H9 (cell line): ENCODE data around the gene RNPEP. TPM values are rescaled to one million over a fixed set of nuclear protein-coding genes. Genes with fewer than 3 reads are reported as not detected.

ENCODE experiments used
- DNase-seq: peaks from one replicate; pipeline ENCODE4 v3.0.0-alpha.2; 2017
- H2AFZ ChIP-seq: one replicate; pipeline ENCODE4 v1.6.1; 2013; ENCODE audit warnings: mild to moderate bottlenecking, low read length, control low read depth, moderate library complexity
- H2AK5ac ChIP-seq: 2 replicates; pipeline ENCODE4 v1.6.1; 2013; ENCODE audit warnings: low read length, control low read depth, mixed read lengths; ENCODE audit not compliant: insufficient read length
- H2BK120ac ChIP-seq: one replicate; pipeline ENCODE4 v1.6.1; 2013; ENCODE audit warnings: low read depth, mild to moderate bottlenecking, low read length, control low read depth, inconsistent platforms; ENCODE audit not compliant: poor library complexity, severe bottlenecking
- H2BK12ac ChIP-seq: 2 replicates; pipeline ENCODE4 v1.6.1; 2013; ENCODE audit warnings: low read length, control low read depth, mixed read lengths, low read depth; ENCODE audit not compliant: insufficient read length
- H2BK15ac ChIP-seq: 2 replicates; pipeline ENCODE4 v1.6.1; 2013; ENCODE audit warnings: low read depth, low read length, control low read depth
- H2BK20ac ChIP-seq: one replicate; pipeline ENCODE4 v1.6.1; 2013; ENCODE audit warnings: low read depth, mild to moderate bottlenecking, low read length, control low read depth, inconsistent platforms; ENCODE audit not compliant: poor library complexity, severe bottlenecking
- H2BK5ac ChIP-seq: 2 replicates; pipeline ENCODE4 v1.6.1; 2013; ENCODE audit warnings: low read length, control low read depth, mixed read lengths; ENCODE audit not compliant: insufficient read length
- H3K14ac ChIP-seq: 2 replicates; pipeline ENCODE4 v1.6.1; 2013; ENCODE audit warnings: low read length, control low read depth; ENCODE audit not compliant: insufficient read depth
- H3K18ac ChIP-seq: 2 replicates; pipeline ENCODE4 v1.6.1; 2013; ENCODE audit warnings: low read depth, mild to moderate bottlenecking, mixed read lengths, low read length, control low read depth; ENCODE audit not compliant: insufficient read length
- H3K23ac ChIP-seq: 2 replicates; pipeline ENCODE4 v1.6.1; 2013; ENCODE audit warnings: low read length, control low read depth, mixed read lengths, low read depth; ENCODE audit not compliant: insufficient read length
- H3K23me2 ChIP-seq: 2 replicates; pipeline ENCODE4 v1.6.1; 2013; ENCODE audit warnings: low read depth, mild to moderate bottlenecking, mixed read lengths, low read length, control low read depth; ENCODE audit not compliant: insufficient read length, poor library complexity, severe bottlenecking
- H3K27ac ChIP-seq: 2 replicates; pipeline ENCODE4 v1.5.1; 2013; ENCODE audit warnings: low read length, control low read depth, mixed read lengths, low read depth; ENCODE audit not compliant: insufficient read length
- H3K27me3 ChIP-seq: 2 replicates; pipeline ENCODE4 v1.6.1; 2013; ENCODE audit warnings: low read length, control low read depth, inconsistent platforms; ENCODE audit not compliant: insufficient read depth
- H3K4ac ChIP-seq: 2 replicates; pipeline ENCODE4 v1.6.1; 2013; ENCODE audit warnings: low read depth, mild to moderate bottlenecking, control low read depth, inconsistent platforms, low read length, moderate library complexity
- H3K4me1 ChIP-seq: 2 replicates; pipeline ENCODE4 v1.6.1; 2013; ENCODE audit warnings: low read length, control low read depth, inconsistent platforms; ENCODE audit not compliant: insufficient read depth
- H3K4me2 ChIP-seq: 2 replicates; pipeline ENCODE4 v1.6.1; 2013; ENCODE audit warnings: low read length, control low read depth, mixed read lengths; ENCODE audit not compliant: insufficient read length, insufficient read depth
- H3K56ac ChIP-seq: 2 replicates; pipeline ENCODE4 v1.6.1; 2013; ENCODE audit warnings: low read depth, mild to moderate bottlenecking, mixed read lengths, low read length, control low read depth; ENCODE audit not compliant: insufficient read length
- H3K79me1 ChIP-seq: 2 replicates; pipeline ENCODE4 v1.6.1; 2013; ENCODE audit warnings: low read depth, mild to moderate bottlenecking, moderate library complexity, low read length, control low read depth, inconsistent platforms; ENCODE audit not compliant: insufficient read depth, poor library complexity, severe bottlenecking
- H3K79me2 ChIP-seq: 2 replicates; pipeline ENCODE4 v1.6.1; 2013; ENCODE audit warnings: low read length, control low read depth, inconsistent platforms; ENCODE audit not compliant: insufficient read depth
- H3K9ac ChIP-seq: 2 replicates; pipeline ENCODE4 v1.6.1; 2013; ENCODE audit warnings: low read length, control low read depth, mixed read lengths; ENCODE audit not compliant: insufficient read length; ENCODE audit errors: extremely low read depth
- H3K9me3 ChIP-seq: one replicate; pipeline ENCODE4 v1.6.1; 2013; ENCODE audit warnings: low read depth, low read length, inconsistent platforms; ENCODE audit not compliant: control insufficient read depth
- H3T11ph ChIP-seq: one replicate; pipeline ENCODE4 v1.6.1; 2013; ENCODE audit warnings: mild to moderate bottlenecking, low read length, control low read depth, inconsistent platforms
- H4K20me1 ChIP-seq: one replicate; pipeline ENCODE4 v1.6.1; 2013; ENCODE audit not compliant: control insufficient read depth, insufficient read length, insufficient read depth
- H4K5ac ChIP-seq: 2 replicates; pipeline ENCODE4 v1.6.1; 2013; ENCODE audit warnings: low read depth, mild to moderate bottlenecking, mixed read lengths, low read length, control low read depth; ENCODE audit not compliant: insufficient read length
- H4K8ac ChIP-seq: replicated peaks from 2 replicates; pipeline ENCODE4 v1.6.1; 2013; ENCODE audit warnings: low read length, control low read depth, mixed read lengths, low read depth; ENCODE audit not compliant: insufficient read length
- H4K91ac ChIP-seq: 2 replicates; pipeline ENCODE4 v1.6.1; 2013; ENCODE audit warnings: low read depth, mild to moderate bottlenecking, moderate library complexity, mixed read lengths, low read length, control low read depth; ENCODE audit not compliant: insufficient read length
- H3K27ac Mint-ChIP-seq, 3 experiments: 2 replicates in 2 of 3; 3 replicates in 1 of 3; pipeline ENCODE4 v1.8.0; 2020 to 2021; ENCODE audit warnings: mixed read lengths in 3 of 3, mild to moderate bottlenecking in 1 of 3, moderate library complexity in 1 of 3
- H3K27me3 Mint-ChIP-seq: 2 replicates; pipeline ENCODE4 v1.8.0; 2021; ENCODE audit warnings: low read depth, mild to moderate bottlenecking, moderate library complexity, mixed read lengths
- H3K36me3 Mint-ChIP-seq, 3 experiments: 2 replicates in 2 of 3; 3 replicates in 1 of 3; pipeline ENCODE4 v1.8.0; 2020 to 2021; ENCODE audit warnings: low read depth in 3 of 3, mixed read lengths in 3 of 3; ENCODE audit not compliant: insufficient read depth in 1 of 3
- H3K4me1 Mint-ChIP-seq, 2 experiments: 2 replicates each; pipeline ENCODE4 v1.8.0; 2020; ENCODE audit warnings: mixed read lengths in 2 of 2
- H3K4me3 Mint-ChIP-seq, 2 experiments: 2 replicates in 1 of 2; 3 replicates in 1 of 2; pipeline ENCODE4 v1.8.0; 2020 to 2021; ENCODE audit warnings: mild to moderate bottlenecking in 2 of 2, mixed read lengths in 2 of 2, moderate library complexity in 1 of 2
- H3K9me3 Mint-ChIP-seq, 2 experiments: 2 replicates in 1 of 2; 3 replicates in 1 of 2; pipeline ENCODE4 v1.8.0; 2020; ENCODE audit warnings: mild to moderate bottlenecking in 2 of 2, mixed read lengths in 2 of 2, moderate library complexity in 1 of 2
- WGBS: extraction: QIAGEN DNeasy Blood & Tissue Kit; methylation state at CpG from one replicate; pipeline ENCODE4 v1.1.7; 2013; ENCODE audit warnings: missing lambda C conversion rate, low lambda C conversion rate, mixed read lengths; ENCODE audit not compliant: insufficient read length; ENCODE audit errors: extremely low coverage; 5-methylcytosine and 5-hydroxymethylcytosine counted together
- total RNA-seq: library from RNA; stranded (reverse); gene quantifications from 2 replicates; pipeline ENCODE4 v1.2.1, GENCODE V29; 2021
- TF ChIP-seq, protein P1 (sequence below): fragments of 200-600 bp; sonication (generic); conservative IDR thresholded peaks from 3 replicates; pipeline ENCODE4 v1.8.0; 2021; ENCODE audit warnings: antibody characterized with exemption, mild to moderate bottlenecking

Gene RNPEP
- total RNA-seq, 1 experiment from 2014 or later, result 49.9 TPM

GRCh38 chr1:201964261-201964660 is 18.2 kb upstream of the RNPEP start:
- Histone ChIP-seq H3T11ph (no peak overlapping the region), H4K8ac (no peak overlapping the region), H4K5ac (no peak overlapping the region), H2BK5ac (no peak overlapping the region), H3K4me2 (no peak overlapping the region), H3K27ac (no peak overlapping the region), H2AK5ac (no peak overlapping the region), H2BK120ac (no peak overlapping the region), H4K20me1 (no peaks in the 10 kb centered on the region), H2BK12ac (no peak overlapping the region), H3K9ac (no peak overlapping the region), H3K23me2 (no peaks in the 10 kb centered on the region), H3K18ac (no peak overlapping the region), H2BK15ac (no peak overlapping the region), H3K79me1 (no peaks in the 10 kb centered on the region), H2AFZ (no peak overlapping the region), H3K27me3 (no peaks in the 10 kb centered on the region), H3K9me3 (no peaks in the 10 kb centered on the region), H3K79me2 (no peaks in the 10 kb centered on the region), H3K4me1 (no peaks in the 10 kb centered on the region), H3K14ac (no peak overlapping the region), H3K23ac (no peak overlapping the region), H4K91ac (no peak overlapping the region), H2BK20ac (no peak overlapping the region), H3K4ac (no peak overlapping the region), H3K56ac (no peak overlapping the region)
- H3K4me3 Mint-ChIP-seq, result no peak overlapping the region
- H3K36me3 Mint-ChIP-seq, result peaks cover 43 to 80% (median 79%) of the 10 kb centered on the region in 3 experiments
- H3K27me3 Mint-ChIP-seq, result no peaks in the 10 kb centered on the region
- DNase-seq, result no peak
- H3K27ac Mint-ChIP-seq, result no peak overlapping the region
- TF ChIP-seq, protein P1, sequence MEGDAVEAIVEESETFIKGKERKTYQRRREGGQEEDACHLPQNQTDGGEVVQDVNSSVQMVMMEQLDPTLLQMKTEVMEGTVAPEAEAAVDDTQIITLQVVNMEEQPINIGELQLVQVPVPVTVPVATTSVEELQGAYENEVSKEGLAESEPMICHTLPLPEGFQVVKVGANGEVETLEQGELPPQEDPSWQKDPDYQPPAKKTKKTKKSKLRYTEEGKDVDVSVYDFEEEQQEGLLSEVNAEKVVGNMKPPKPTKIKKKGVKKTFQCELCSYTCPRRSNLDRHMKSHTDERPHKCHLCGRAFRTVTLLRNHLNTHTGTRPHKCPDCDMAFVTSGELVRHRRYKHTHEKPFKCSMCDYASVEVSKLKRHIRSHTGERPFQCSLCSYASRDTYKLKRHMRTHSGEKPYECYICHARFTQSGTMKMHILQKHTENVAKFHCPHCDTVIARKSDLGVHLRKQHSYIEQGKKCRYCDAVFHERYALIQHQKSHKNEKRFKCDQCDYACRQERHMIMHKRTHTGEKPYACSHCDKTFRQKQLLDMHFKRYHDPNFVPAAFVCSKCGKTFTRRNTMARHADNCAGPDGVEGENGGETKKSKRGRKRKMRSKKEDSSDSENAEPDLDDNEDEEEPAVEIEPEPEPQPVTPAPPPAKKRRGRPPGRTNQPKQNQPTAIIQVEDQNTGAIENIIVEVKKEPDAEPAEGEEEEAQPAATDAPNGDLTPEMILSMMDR, result no peak
- no peaks in the 10 kb centered on the region for H3K4me1 Mint-ChIP-seq
- no peaks in the 10 kb centered on the region for H3K9me3 Mint-ChIP-seq
- no CpG with 5 or more reads among the region's 1 CpG for WGBS
